CD14-positive monocyte (primary cell): ENCODE data around the gene TMEM187. TPM values are rescaled to one million over a fixed set of nuclear protein-coding genes. Genes with fewer than 3 reads are reported as not detected.

Experiments used
- DNase-seq, 3 donors: peaks; one replicate each; pipeline ENCODE4 v3.0.0-alpha.2; 2011 to 2022
- H2AFZ ChIP-seq: 2 replicates; pipeline ENCODE4 v1.6.0; 2012; ENCODE audit warnings: mild to moderate bottlenecking, low read depth, low read length, inconsistent platforms; ENCODE audit not compliant: insufficient read depth, poor library complexity, severe bottlenecking
- H3K27ac ChIP-seq, 2 donors: 1 replicate in 1 of 2; 2 replicates in 1 of 2; pipeline ENCODE4 v1.5.1; 2012 to 2013; ENCODE audit warnings: low read length in 2 of 2, control low read depth in 1 of 2, inconsistent platforms in 1 of 2, low read depth in 1 of 2, mild to moderate bottlenecking in 1 of 2
- H3K27me3 ChIP-seq, 2 donors: one replicate each; pipeline versions ENCODE4 v1.6.0 to v1.6.1; 2011 to 2013; ENCODE audit warnings: low read length in 2 of 2; ENCODE audit not compliant: control insufficient read depth in 2 of 2, insufficient read depth in 2 of 2
- H3K36me3 ChIP-seq, 2 donors: replicated peaks in 1 of 2; 1 replicate in 1 of 2; 2 replicates in 1 of 2; pipeline versions ENCODE4 v1.5.1 to v1.6.1; 2012 to 2013; ENCODE audit warnings: low read length in 2 of 2, control low read depth in 1 of 2, inconsistent platforms in 1 of 2, mild to moderate bottlenecking in 1 of 2; ENCODE audit not compliant: insufficient read depth in 2 of 2, control insufficient read depth in 1 of 2
- H3K4me1 ChIP-seq, 2 donors: 1 replicate in 1 of 2; 2 replicates in 1 of 2; pipeline versions ENCODE4 v1.5.1 to v1.6.1; 2012 to 2013; ENCODE audit warnings: low read length in 2 of 2, control low read depth in 1 of 2, inconsistent platforms in 1 of 2, mild to moderate bottlenecking in 1 of 2, moderate library complexity in 1 of 2; ENCODE audit not compliant: insufficient read depth in 2 of 2, control insufficient read depth in 1 of 2
- H3K4me2 ChIP-seq: replicated peaks from 2 replicates; pipeline ENCODE3; 2012; ENCODE audit warnings: low read length, moderate library complexity, mild to moderate bottlenecking; ENCODE audit not compliant: poor library complexity, severe bottlenecking; ENCODE audit errors: extremely low read depth
- H3K4me3 ChIP-seq, 3 experiments: fragments of 200-600 bp in 1 of 3; sonication (generic) in 1 of 3; replicated peaks in 1 of 3; 1 replicate in 2 of 3; 2 replicates in 1 of 3; pipeline ENCODE4 v1.5.1; 2011 to 2013; ENCODE audit warnings: low read length in 3 of 3, mild to moderate bottlenecking in 3 of 3, control low read depth in 2 of 3, low read depth in 2 of 3, inconsistent platforms in 1 of 3, moderate library complexity in 1 of 3
- H3K79me2 ChIP-seq: 2 replicates; pipeline ENCODE4 v1.6.0; 2012; ENCODE audit warnings: mild to moderate bottlenecking, control low read depth, inconsistent platforms, low read length, moderate library complexity; ENCODE audit not compliant: insufficient read depth
- H3K9ac ChIP-seq: 2 replicates; pipeline ENCODE4 v1.6.0; 2017; ENCODE audit warnings: low read length, mild to moderate bottlenecking; ENCODE audit not compliant: insufficient read depth, poor library complexity, severe bottlenecking
- H3K9me3 ChIP-seq, 2 donors: replicated peaks in 1 of 2; 1 replicate in 1 of 2; 2 replicates in 1 of 2; pipeline versions ENCODE4 v1.5.1 to v1.6.1; 2012 to 2013; ENCODE audit warnings: low read length in 2 of 2, control low read depth in 1 of 2; ENCODE audit not compliant: control insufficient read depth in 1 of 2, insufficient read depth in 1 of 2
- H4K20me1 ChIP-seq: 2 replicates; pipeline ENCODE4 v1.6.0; 2012; ENCODE audit warnings: mild to moderate bottlenecking, low read length, control low read depth, moderate library complexity; ENCODE audit not compliant: insufficient read depth
- H3K27ac Mint-ChIP-seq, 7 donors: one replicate each; pipeline ENCODE4 v1.8.0; 2020; ENCODE audit warnings: mild to moderate bottlenecking in 7 of 7, mixed read lengths in 7 of 7, moderate library complexity in 6 of 7, inconsistent platforms in 2 of 7
- H3K27me3 Mint-ChIP-seq, 3 donors: one replicate each; pipeline ENCODE4 v1.8.0; 2021 to 2022; ENCODE audit warnings: low read depth in 3 of 3, mild to moderate bottlenecking in 3 of 3, mixed read lengths in 3 of 3, moderate library complexity in 3 of 3, inconsistent platforms in 1 of 3
- H3K36me3 Mint-ChIP-seq, 2 donors: one replicate each; pipeline ENCODE4 v1.8.0; 2020; ENCODE audit warnings: mixed read lengths in 2 of 2, inconsistent platforms in 1 of 2, mild to moderate bottlenecking in 1 of 2
- H3K4me1 Mint-ChIP-seq: one replicate; pipeline ENCODE4 v1.8.0; 2020; ENCODE audit warnings: mild to moderate bottlenecking, mixed read lengths
- H3K4me3 Mint-ChIP-seq, 2 donors: one replicate each; pipeline ENCODE4 v1.8.0; 2020; ENCODE audit warnings: mild to moderate bottlenecking in 2 of 2, mixed read lengths in 2 of 2, moderate library complexity in 1 of 2
- H3K9me3 Mint-ChIP-seq, 7 donors: one replicate each; pipeline ENCODE4 v1.8.0; 2020 to 2022; ENCODE audit warnings: mixed read lengths in 7 of 7, mild to moderate bottlenecking in 6 of 7, moderate library complexity in 6 of 7, inconsistent platforms in 2 of 7
- CTCF ChIP-seq: fragments of 200-600 bp; IDR thresholded peaks from one replicate; pipeline ENCODE4 v1.8.0; 2022; ENCODE audit warnings: antibody characterized with exemption, mild to moderate bottlenecking
- WGBS: methylation state at CpG from one replicate; pipeline ENCODE4 v1.1.5; 2013; ENCODE audit warnings: missing lambda C conversion rate; ENCODE audit not compliant: insufficient coverage; 5-methylcytosine and 5-hydroxymethylcytosine counted together
- intact Hi-C, 2 donors: fragments of 100-400 bp; cut with micrococcal nuclease; formaldehyde crosslinking; loops; one replicate each; pipeline versions ENCODE4 v1.15.0 to v1.15.1; 2023
- polyA plus RNA-seq, 3 donors: library from polyadenylated mRNA; depleted of rRNA in 1 of 3; unstranded in 2 of 3; stranded (reverse) in 1 of 3; fragments of 300-500 nt in 2 of 3; fragments of >200 nt in 1 of 3; fragmentation: Illumina TruSeq in 2 of 3; gene quantifications; 1 replicate in 2 of 3; 2 replicates in 1 of 3; pipeline ENCODE4 v1.2.3, GENCODE V29; 2012 to 2021

TMEM187 gene
- polyA plus RNA-seq, 3 donors, result 2.8 to 10.3 (median 4.9) TPM

- Histone ChIP-seq H3K79me2 (peaks cover 47% of the 10 kb centered on the region), H3K9ac (no peak overlapping the region), H3K4me2 (no peak overlapping the region), H3K9me3 (no peaks in the 10 kb centered on the region), H3K4me1 (peaks cover 44 to 56% of the 10 kb centered on the region in 2 donors), H4K20me1 (peaks cover 80% of the 10 kb centered on the region), H3K4me3 (no peak overlapping the region), H3K36me3 (peaks cover 31 to 36% of the 10 kb centered on the region in 2 donors), H3K27me3 (peaks cover 0 to 3% of the 10 kb centered on the region in 2 donors), H2AFZ (no peak overlapping the region), H3K27ac (no peak overlapping the region)
- TF ChIP-seq CTCF, result no peak
- Mint-ChIP-seq H3K4me1 (peaks cover 26% of the 10 kb centered on the region), H3K27ac (peak overlapping the region in 2 of 7 donors; percentile 14 to 15), H3K4me3 (no peak overlapping the region), H3K36me3 (peaks cover 17 to 32% of the 10 kb centered on the region in 2 donors), H3K9me3 (peaks cover 0 to 17% (median 6%) of the 10 kb centered on the region in 7 donors), H3K27me3 (peaks cover 0 to 41% (median 2%) of the 10 kb centered on the region in 3 donors)
- 83% methylated on average over 1 of the region's 13 CpGs for WGBS
- intact Hi-C loops, result no loop called here
- no peak for DNase-seq
Measured at GRCh38 chrX:153931748-153932147, 40.8 kb upstream of the TMEM187 start.

DNA sequence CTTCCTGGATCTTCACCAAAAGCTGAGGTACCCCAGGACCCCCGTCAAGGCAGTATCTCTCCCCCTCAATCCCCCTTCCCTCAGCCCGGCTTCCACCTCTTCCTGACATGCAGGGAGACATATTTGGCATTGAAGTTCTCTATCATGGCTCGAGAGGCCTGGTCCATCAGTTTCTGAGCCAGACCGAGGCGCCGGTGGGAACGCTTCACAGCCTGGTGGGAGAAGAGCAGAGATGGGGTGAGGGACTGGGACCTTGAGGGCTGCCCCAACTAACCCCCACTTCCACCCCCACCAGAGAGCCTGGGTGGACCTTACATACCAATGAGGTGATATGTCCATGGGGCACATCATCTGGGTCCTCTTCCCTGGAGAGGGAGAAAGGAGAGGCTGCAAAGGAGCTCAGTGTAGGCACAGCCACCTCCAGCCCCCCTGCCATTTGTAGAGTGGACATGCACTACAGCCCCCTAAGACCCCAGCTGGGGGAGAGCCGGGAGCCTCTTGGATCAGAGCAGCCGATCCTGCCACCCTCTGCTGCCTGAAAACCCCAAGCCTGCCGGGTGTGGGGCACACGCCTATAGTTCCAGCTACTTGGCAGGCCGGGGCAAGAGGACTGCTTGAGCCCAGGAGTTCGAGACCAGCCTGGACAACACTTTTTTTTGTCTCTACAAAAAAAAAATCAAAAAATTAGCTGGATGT is 40.2 kb upstream of the TMEM187 start:
- H3K4me3 Mint-ChIP-seq, result no peak overlapping the region
- peaks cover 0 to 45% (median 2%) of the 10 kb centered on the region in 3 donors for H3K27me3 Mint-ChIP-seq
- Histone ChIP-seq H2AFZ (no peak overlapping the region), H3K9ac (no peak overlapping the region), H4K20me1 (peaks cover 74% of the 10 kb centered on the region), H3K79me2 (peaks cover 46% of the 10 kb centered on the region), H3K27me3 (peaks cover 0 to 3% of the 10 kb centered on the region in 2 donors), H3K27ac (no peak overlapping the region), H3K4me2 (no peak overlapping the region), H3K4me3 (no peak overlapping the region), H3K36me3 (peaks cover 31 to 36% of the 10 kb centered on the region in 2 donors), H3K9me3 (no peaks in the 10 kb centered on the region), H3K4me1 (peaks cover 38 to 50% of the 10 kb centered on the region in 2 donors)
- peak overlapping the region in 1 of 7 donors; percentile 14 for H3K27ac Mint-ChIP-seq
- intact Hi-C loops, result no loop called here
- H3K36me3 Mint-ChIP-seq, result peaks cover 18 to 35% of the 10 kb centered on the region in 2 donors
- TF ChIP-seq CTCF, result no peak
- DNase-seq, result no peak
- H3K9me3 Mint-ChIP-seq, result peaks cover 0 to 16% (median 3%) of the 10 kb centered on the region in 7 donors
- H3K4me1 Mint-ChIP-seq, result peaks cover 26% of the 10 kb centered on the region
- WGBS, result 100% methylated on average over 2 of the region's 13 CpGs
